Measurements from ENCODE around the gene ATF3.

DNA sequence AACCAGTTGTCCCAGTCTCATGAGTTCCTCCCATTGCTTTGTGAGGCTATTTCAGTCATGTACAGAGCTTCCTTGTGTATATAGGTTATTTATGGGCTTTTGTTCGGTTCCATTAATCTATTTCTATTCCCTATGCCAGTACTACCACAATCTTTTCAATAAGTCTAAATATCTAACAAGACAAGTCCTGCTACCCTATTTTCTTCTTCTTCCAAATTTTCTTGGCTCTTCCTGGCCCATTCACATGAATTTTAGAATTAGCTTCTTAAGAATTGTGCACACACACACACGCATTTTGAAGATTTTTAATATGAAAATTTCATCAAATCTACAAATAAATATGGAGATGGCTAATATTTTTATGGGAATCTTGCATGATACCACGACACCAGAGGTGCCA is 33.8 kb upstream of the ATF3 start:
- TF ChIP-seq ZNF70 (CRISPR knock-in tag; IDR thresholded peaks at IDR 0.05) (no peak), ARNTL (CRISPR knock-in tag; IDR thresholded peaks at IDR 0.05; ENCODE audit: borderline replicate concordance, low read depth) (no peak), BACH2 (CRISPR knock-in tag; IDR thresholded peaks at IDR 0.05; ENCODE audit: borderline replicate concordance) (no peak), ZFP3 (CRISPR knock-in tag; IDR thresholded peaks at IDR 0.05) (no peak), ZFP30 (CRISPR knock-in tag; IDR thresholded peaks at IDR 0.05) (no peak), PPARA (CRISPR knock-in tag; IDR thresholded peaks at IDR 0.05; ENCODE audit: borderline replicate concordance) (no peak), ISL1 (CRISPR knock-in tag; IDR thresholded peaks at IDR 0.05) (no peak), ZNF8 (CRISPR knock-in tag; IDR thresholded peaks at IDR 0.05) (no peak), ESRRG (CRISPR knock-in tag; IDR thresholded peaks at IDR 0.05) (no peak), SNAI2 (CRISPR knock-in tag; IDR thresholded peaks at IDR 0.05) (no peak)
- TF ChIP-seq, protein P1, sequence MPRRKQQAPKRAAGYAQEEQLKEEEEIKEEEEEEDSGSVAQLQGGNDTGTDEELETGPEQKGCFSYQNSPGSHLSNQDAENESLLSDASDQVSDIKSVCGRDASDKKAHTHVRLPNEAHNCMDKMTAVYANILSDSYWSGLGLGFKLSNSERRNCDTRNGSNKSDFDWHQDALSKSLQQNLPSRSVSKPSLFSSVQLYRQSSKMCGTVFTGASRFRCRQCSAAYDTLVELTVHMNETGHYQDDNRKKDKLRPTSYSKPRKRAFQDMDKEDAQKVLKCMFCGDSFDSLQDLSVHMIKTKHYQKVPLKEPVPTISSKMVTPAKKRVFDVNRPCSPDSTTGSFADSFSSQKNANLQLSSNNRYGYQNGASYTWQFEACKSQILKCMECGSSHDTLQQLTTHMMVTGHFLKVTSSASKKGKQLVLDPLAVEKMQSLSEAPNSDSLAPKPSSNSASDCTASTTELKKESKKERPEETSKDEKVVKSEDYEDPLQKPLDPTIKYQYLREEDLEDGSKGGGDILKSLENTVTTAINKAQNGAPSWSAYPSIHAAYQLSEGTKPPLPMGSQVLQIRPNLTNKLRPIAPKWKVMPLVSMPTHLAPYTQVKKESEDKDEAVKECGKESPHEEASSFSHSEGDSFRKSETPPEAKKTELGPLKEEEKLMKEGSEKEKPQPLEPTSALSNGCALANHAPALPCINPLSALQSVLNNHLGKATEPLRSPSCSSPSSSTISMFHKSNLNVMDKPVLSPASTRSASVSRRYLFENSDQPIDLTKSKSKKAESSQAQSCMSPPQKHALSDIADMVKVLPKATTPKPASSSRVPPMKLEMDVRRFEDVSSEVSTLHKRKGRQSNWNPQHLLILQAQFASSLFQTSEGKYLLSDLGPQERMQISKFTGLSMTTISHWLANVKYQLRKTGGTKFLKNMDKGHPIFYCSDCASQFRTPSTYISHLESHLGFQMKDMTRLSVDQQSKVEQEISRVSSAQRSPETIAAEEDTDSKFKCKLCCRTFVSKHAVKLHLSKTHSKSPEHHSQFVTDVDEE (CRISPR knock-in tag; IDR thresholded peaks at IDR 0.05), result no peak
- TF ChIP-seq, protein P2, sequence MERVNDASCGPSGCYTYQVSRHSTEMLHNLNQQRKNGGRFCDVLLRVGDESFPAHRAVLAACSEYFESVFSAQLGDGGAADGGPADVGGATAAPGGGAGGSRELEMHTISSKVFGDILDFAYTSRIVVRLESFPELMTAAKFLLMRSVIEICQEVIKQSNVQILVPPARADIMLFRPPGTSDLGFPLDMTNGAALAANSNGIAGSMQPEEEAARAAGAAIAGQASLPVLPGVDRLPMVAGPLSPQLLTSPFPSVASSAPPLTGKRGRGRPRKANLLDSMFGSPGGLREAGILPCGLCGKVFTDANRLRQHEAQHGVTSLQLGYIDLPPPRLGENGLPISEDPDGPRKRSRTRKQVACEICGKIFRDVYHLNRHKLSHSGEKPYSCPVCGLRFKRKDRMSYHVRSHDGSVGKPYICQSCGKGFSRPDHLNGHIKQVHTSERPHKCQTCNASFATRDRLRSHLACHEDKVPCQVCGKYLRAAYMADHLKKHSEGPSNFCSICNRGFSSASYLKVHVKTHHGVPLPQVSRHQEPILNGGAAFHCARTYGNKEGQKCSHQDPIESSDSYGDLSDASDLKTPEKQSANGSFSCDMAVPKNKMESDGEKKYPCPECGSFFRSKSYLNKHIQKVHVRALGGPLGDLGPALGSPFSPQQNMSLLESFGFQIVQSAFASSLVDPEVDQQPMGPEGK (CRISPR knock-in tag; IDR thresholded peaks at IDR 0.05; ENCODE audit: borderline replicate concordance), result no peak
- TF ChIP-seq, protein P3, sequence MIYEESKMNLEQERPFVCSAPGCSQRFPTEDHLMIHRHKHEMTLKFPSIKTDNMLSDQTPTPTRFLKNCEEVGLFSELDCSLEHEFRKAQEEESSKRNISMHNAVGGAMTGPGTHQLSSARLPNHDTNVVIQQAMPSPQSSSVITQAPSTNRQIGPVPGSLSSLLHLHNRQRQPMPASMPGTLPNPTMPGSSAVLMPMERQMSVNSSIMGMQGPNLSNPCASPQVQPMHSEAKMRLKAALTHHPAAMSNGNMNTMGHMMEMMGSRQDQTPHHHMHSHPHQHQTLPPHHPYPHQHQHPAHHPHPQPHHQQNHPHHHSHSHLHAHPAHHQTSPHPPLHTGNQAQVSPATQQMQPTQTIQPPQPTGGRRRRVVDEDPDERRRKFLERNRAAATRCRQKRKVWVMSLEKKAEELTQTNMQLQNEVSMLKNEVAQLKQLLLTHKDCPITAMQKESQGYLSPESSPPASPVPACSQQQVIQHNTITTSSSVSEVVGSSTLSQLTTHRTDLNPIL (CRISPR knock-in tag; IDR thresholded peaks at IDR 0.05; ENCODE audit: low read depth), result no peak

Measured in SK-N-SH treated with all-trans-retinoic acid at 6 μM for 48 hours (cell line).